Inferior parietal cortex (tissue), 1 donor: ENCODE results near the gene LEMD3.

Experiments used
- DNase-seq: peaks from one replicate; pipeline ENCODE4 v3.0.0-alpha.2; 2016; ENCODE audit errors: extremely low spot score

LEMD3 gene

GRCh38 chr12:65170209-65170881, 962 bp downstream of the LEMD3 start:
- peak; percentile 40 for DNase-seq

- DNase-seq = no peak
Observed at GRCh38 chr12:65171073-65171472, 1.7 kb downstream of the LEMD3 start.

GRCh38 chr12:65171870-65172269, 2.5 kb downstream of the LEMD3 start:
- DNase-seq = no peak

- no peak for DNase-seq
Observed at GRCh38 chr12:65175385-65175784, 6.0 kb downstream of the LEMD3 start.

- no peak for DNase-seq
Observed at GRCh38 chr12:65182012-65182739, 12.8 kb downstream of the LEMD3 start.

- DNase-seq = no peak
Observed at GRCh38 chr12:65184176-65184857, 14.9 kb downstream of the LEMD3 start.

- DNase-seq = no peak
Observed at GRCh38 chr12:65184858-65185229, 15.5 kb downstream of the LEMD3 start.

GRCh38 chr12:65187665-65188064, 18.3 kb downstream of the LEMD3 start:
- DNase-seq = no peak

- no peak for DNase-seq
Observed at GRCh38 chr12:65188179-65188701, 18.9 kb downstream of the LEMD3 start.

GRCh38 chr12:65189028-65189718, 19.8 kb downstream of the LEMD3 start:
- no peak for DNase-seq

- DNase-seq = no peak
Observed at GRCh38 chr12:65192963-65193516, 23.7 kb downstream of the LEMD3 start.

GRCh38 chr12:65194949-65195348, 25.6 kb downstream of the LEMD3 start:
- no peak for DNase-seq

GRCh38 chr12:65195387-65196055, 26.1 kb downstream of the LEMD3 start:
- DNase-seq = no peak

- no peak for DNase-seq
Observed at GRCh38 chr12:65196762-65197567, 27.6 kb downstream of the LEMD3 start.

GRCh38 chr12:65199604-65200003, 30.2 kb downstream of the LEMD3 start:
- DNase-seq = no peak

- DNase-seq = no peak
Observed at GRCh38 chr12:65200007-65200665, 30.8 kb downstream of the LEMD3 start.

- DNase-seq = no peak
Observed at GRCh38 chr12:65203376-65203775, 34.0 kb downstream of the LEMD3 start.

- no peak for DNase-seq
Observed at GRCh38 chr12:65204886-65205525, 35.6 kb downstream of the LEMD3 start.

GRCh38 chr12:65205886-65206285, 36.5 kb downstream of the LEMD3 start:
- DNase-seq = no peak
